HUES64 (cell line): ENCODE measurements around the gene TMEM143.

Experiments used
- H3K27ac ChIP-seq: 2 replicates; pipeline ENCODE4 v1.7.0; 2013; ENCODE audit warnings: low read depth, low read length, inconsistent platforms
- H3K27me3 ChIP-seq: 2 replicates; pipeline ENCODE4 v1.6.1; 2013; ENCODE audit warnings: mild to moderate bottlenecking, low read length; ENCODE audit not compliant: insufficient read depth
- H3K36me3 ChIP-seq: 2 replicates; pipeline ENCODE4 v1.6.1; 2013; ENCODE audit warnings: mild to moderate bottlenecking, low read length; ENCODE audit not compliant: insufficient read depth
- H3K4me1 ChIP-seq: 2 replicates; pipeline ENCODE4 v1.6.1; 2013; ENCODE audit warnings: mild to moderate bottlenecking, low read length, moderate library complexity; ENCODE audit not compliant: insufficient read depth
- H3K4me3 ChIP-seq: 2 replicates; pipeline ENCODE4 v1.5.1; 2013; ENCODE audit warnings: mild to moderate bottlenecking, low read length, moderate library complexity
- H3K9ac ChIP-seq: 2 replicates; pipeline ENCODE4 v1.6.1; 2013; ENCODE audit warnings: mild to moderate bottlenecking, low read depth, low read length
- H3K9me3 ChIP-seq: 2 replicates; pipeline ENCODE4 v1.6.1; 2013; ENCODE audit warnings: low read depth, low read length; ENCODE audit not compliant: insufficient read depth
- WGBS: fragments of 150-250, 120-280 bp; methylation state at CpG from one replicate; pipeline ENCODE4 v1.1.7; 2013; ENCODE audit warnings: missing lambda C conversion rate; 5-methylcytosine and 5-hydroxymethylcytosine counted together

Gene TMEM143

DNA sequence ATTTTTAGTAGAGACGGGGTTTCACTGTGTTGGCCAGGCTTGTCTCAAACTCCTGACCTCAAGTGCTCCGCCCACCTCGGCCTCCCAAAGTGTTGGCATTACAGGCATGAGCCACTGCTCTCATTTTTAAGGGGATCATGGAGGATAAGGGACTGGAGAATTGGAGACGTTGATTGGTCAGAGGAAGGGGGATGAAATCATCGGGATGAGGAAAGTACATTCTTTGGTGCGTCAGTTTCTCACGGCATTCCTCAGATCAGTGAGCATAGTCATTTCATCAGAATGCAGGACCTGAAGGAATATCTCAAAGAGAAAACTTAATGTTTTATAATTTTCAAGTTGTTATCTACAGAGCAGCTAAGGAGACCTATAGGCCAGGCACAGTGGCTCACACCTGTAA, 79.8 kb downstream of the TMEM143 start:
- WGBS: 97% methylated on average over 7 of the region's 7 CpGs
- Histone ChIP-seq H3K9me3 (peaks cover 17% of the 10 kb centered on the region), H3K27me3 (no peaks in the 10 kb centered on the region), H3K9ac (no peak overlapping the region), H3K4me3 (no peak overlapping the region), H3K36me3 (peaks cover 75% of the 10 kb centered on the region), H3K4me1 (no peaks in the 10 kb centered on the region), H3K27ac (no peak overlapping the region)
